ENCODE results near the gene PPIL1. TPM values are rescaled to one million over a fixed set of nuclear protein-coding genes. Genes with fewer than 3 reads are reported as not detected.

Gene PPIL1
- polyA plus RNA-seq, 2 of the 4 experiments (the other 2 are of a cell fraction) = 42.6 to 60.0 TPM

DNA sequence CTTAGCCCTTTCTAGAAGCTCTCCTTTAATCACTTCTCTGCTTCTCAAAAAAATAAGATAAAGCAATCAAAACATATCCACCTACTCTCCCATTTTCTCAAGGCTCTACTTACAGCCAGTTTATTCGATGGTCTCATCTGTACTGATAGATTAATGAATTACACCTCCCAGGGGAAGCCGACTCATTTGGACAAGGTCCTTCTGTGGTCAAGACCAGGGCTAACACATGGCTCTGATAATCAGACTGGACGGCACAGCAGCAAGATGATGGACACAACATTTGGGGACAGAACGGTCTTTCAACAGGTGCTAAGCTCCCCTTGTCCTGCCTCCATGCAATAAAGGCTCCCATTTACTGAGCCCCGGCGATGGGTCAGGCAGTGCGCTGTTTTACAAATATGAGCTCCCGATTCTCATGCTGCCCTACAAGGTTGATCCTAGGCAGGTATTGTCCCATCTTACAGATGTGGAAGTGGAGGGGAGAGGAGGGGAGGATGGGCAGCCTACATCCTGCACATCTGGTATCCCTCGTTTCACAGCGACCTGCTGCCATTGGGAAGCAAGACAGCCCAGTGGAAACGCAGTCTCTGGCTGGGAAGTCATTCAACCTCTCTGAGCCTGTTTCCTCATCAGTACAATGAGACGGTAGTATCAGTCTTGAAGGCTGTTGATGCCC, 51.0 kb downstream of the PPIL1 start:
- ChIA-PET POLR2A (no interaction called here), CTCF (interaction anchor here (2.0 kb wide), 1 partner anchor 194 kb away, joined by 4 read pairs; no protein-coding TSS in a partner anchor)
- H3K9me3 ChIP-seq = no peaks in the 10 kb centered on the region
- no peak overlapping the region for H3K4me2 ChIP-seq
- no peak overlapping the region for H3K27ac ChIP-seq
- 80% methylated on average over 12 of the region's 12 CpGs for WGBS (ENCODE audit: missing lambda C conversion rate)
- H3K4me3 ChIP-seq = no peak overlapping the region
- TF ChIP-seq REST (IDR thresholded peaks at IDR 0.05) (no peak), ELK1 (IDR thresholded peaks at IDR 0.05; ENCODE audit: low read depth, low read length) (no peak), MAX (IDR thresholded peaks at IDR 0.05) (no peak)
- FAIRE-seq (no peak), ATAC-seq (no peak), DNase-seq (ENCODE audit: low read depth in 1 of 2, low spot score in 1 of 2) (no peak)
- H3K4me1 ChIP-seq = no peaks in the 10 kb centered on the region

GRCh38 chr6:36822506-36823269, 51.9 kb downstream of the PPIL1 start:
- Histone ChIP-seq H3K27ac (no peak overlapping the region), H3K4me1 (no peaks in the 10 kb centered on the region), H3K4me2 (no peak overlapping the region), H3K4me3 (no peak overlapping the region), H3K9me3 (no peaks in the 10 kb centered on the region)
- ChIA-PET POLR2A (no interaction called here), CTCF (no interaction called here)
- ATAC-seq (no peak), DNase-seq (ENCODE audit: low read depth in 1 of 2, low spot score in 1 of 2) (no peak), FAIRE-seq (no peak)
- WGBS (ENCODE audit: missing lambda C conversion rate) = 79% methylated on average over 19 of the region's 19 CpGs
- no peak for TF ChIP-seq CHD4 (IDR thresholded peaks at IDR 0.05; ENCODE audit: borderline replicate concordance)

DNA sequence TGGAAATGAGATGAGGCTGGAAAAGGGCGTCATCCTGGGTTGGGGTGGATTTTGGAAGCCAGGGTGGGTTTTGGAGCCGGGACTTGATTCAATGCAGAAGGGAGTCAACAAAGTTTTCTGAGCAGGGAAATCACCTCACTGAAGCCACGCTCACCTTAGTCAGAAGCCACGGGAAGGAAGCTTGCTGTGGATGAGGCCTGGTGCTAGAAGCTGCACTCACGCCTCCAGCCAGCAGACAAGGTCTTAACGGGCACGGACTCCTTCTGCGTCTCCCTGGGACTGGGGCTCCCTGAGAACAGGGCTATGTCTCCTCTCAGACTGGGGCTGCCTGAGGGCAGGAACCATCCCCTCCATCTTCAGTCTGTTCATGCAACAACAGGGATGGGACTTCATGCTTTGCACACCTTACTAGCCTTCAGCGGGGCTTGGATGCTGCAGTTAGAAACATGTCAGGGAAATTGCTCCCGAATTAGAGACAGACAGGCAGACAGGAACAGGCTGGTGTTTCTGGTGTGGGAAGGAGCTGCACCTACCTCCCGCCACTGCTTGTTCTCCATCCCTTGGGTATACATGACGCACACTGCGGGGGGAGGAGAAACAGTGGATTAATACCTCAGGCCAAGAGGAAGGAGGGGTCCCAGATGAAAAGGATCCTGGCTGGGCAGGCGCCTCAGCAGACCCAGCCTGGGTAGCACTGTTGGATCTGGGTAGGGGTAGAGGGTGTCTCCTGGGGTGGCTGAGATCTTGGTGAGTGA, 52.8 kb downstream of the PPIL1 start:
- ATAC-seq (no peak), FAIRE-seq (no peak), DNase-seq (ENCODE audit: low read depth in 1 of 2, low spot score in 1 of 2) (no peak)
- POLR2A ChIA-PET = no interaction called here
- Histone ChIP-seq H3K27ac (no peak overlapping the region), H3K4me1 (no peaks in the 10 kb centered on the region), H3K9me3 (no peaks in the 10 kb centered on the region), H3K4me3 (no peak overlapping the region), H3K4me2 (no peak overlapping the region)
- WGBS (ENCODE audit: missing lambda C conversion rate) = 86% methylated on average over 11 of the region's 14 CpGs
- TF ChIP-seq HEYL (CRISPR knock-in tag; IDR thresholded peaks at IDR 0.05) = no peak
- CTCF ChIA-PET = no interaction called here

- CTCF ChIA-PET = interaction anchor here (0.9 kb wide), 1 partner anchor 8 kb away, joined by 4 read pairs; no protein-coding TSS in a partner anchor
- H3K4me2 ChIP-seq = no peak overlapping the region
Observed at GRCh38 chr6:36820700-36821580, 53.7 kb downstream of the PPIL1 start.

More at GRCh38 chr6:36820700-36821580, 53.7 kb downstream of the PPIL1 start:
- FAIRE-seq (no peak), DNase-seq (ENCODE audit: low read depth in 1 of 2, low spot score in 1 of 2) (no peak), ATAC-seq (no peak)
- POLR2A ChIA-PET = no interaction called here
- no peaks in the 10 kb centered on the region for H3K4me1 ChIP-seq
- no peak for TF ChIP-seq RARB (CRISPR knock-in tag; IDR thresholded peaks at IDR 0.05)
- no peak overlapping the region for H3K4me3 ChIP-seq
- no peaks in the 10 kb centered on the region for H3K9me3 ChIP-seq
- no peak overlapping the region for H3K27ac ChIP-seq
- 73% methylated on average over 12 of the region's 12 CpGs for WGBS (ENCODE audit: missing lambda C conversion rate)

Data from A549 (cell line).